Colonic mucosa (tissue), 4 donors: ENCODE data around the gene TBC1D5. TPM values are rescaled to one million over a fixed set of nuclear protein-coding genes. Genes with fewer than 3 reads are reported as not detected.

Source experiments
- DNase-seq: peaks from one replicate; pipeline ENCODE4 v3.0.0-alpha.2; 2020
- H3K27ac ChIP-seq: fragments of 200-600 bp; one replicate; pipeline ENCODE4 v1.8.0; 2021
- H3K27me3 ChIP-seq: fragments of 200-600 bp; one replicate; pipeline ENCODE4 v1.8.0; 2021
- H3K36me3 ChIP-seq: fragments of 200-600 bp; one replicate; pipeline ENCODE4 v1.8.0; 2021
- H3K4me1 ChIP-seq: fragments of 200-600 bp; one replicate; pipeline ENCODE4 v1.8.0; 2021; ENCODE audit warnings: mild to moderate bottlenecking
- H3K4me3 ChIP-seq: fragments of 200-600 bp; one replicate; pipeline ENCODE4 v1.8.0; 2021
- H3K9ac ChIP-seq, 2 donors: one replicate each; pipeline ENCODE4 v1.7.0; 2013; ENCODE audit warnings: control low read depth in 2 of 2, low read depth in 2 of 2, low read length in 2 of 2
- H3K9me3 ChIP-seq: fragments of 200-600 bp; one replicate; pipeline ENCODE4 v1.8.0; 2021
- CTCF ChIP-seq: fragments of 200-600 bp; IDR thresholded peaks from one replicate; pipeline ENCODE4 v1.8.0; 2022; ENCODE audit warnings: antibody characterized with exemption, mild to moderate bottlenecking
- intact Hi-C: fragments of 100-400 bp; cut with DNase I; formaldehyde crosslinking; loops from one replicate; pipeline ENCODE4 v1.14.1; 2022
- total RNA-seq, 2 donors: library from RNA; stranded (reverse); fragmentation: NEBNext Ultra II Directional in 1 of 2; extraction: Animal tissue kit (Norgen Biotek cat#: 25700) in 1 of 2; gene quantifications; one replicate each; pipeline ENCODE4 v1.2.1, GENCODE V29; 2021
- donor health status: healthy.
- donor health status: DM: no; HTN: no; CAD: no.
- donor health status: DM: no; HTN: no; CAD: no.

Gene TBC1D5
- total RNA-seq, 2 donors from 2014 or later: 29.9 to 31.2 TPM

DNA sequence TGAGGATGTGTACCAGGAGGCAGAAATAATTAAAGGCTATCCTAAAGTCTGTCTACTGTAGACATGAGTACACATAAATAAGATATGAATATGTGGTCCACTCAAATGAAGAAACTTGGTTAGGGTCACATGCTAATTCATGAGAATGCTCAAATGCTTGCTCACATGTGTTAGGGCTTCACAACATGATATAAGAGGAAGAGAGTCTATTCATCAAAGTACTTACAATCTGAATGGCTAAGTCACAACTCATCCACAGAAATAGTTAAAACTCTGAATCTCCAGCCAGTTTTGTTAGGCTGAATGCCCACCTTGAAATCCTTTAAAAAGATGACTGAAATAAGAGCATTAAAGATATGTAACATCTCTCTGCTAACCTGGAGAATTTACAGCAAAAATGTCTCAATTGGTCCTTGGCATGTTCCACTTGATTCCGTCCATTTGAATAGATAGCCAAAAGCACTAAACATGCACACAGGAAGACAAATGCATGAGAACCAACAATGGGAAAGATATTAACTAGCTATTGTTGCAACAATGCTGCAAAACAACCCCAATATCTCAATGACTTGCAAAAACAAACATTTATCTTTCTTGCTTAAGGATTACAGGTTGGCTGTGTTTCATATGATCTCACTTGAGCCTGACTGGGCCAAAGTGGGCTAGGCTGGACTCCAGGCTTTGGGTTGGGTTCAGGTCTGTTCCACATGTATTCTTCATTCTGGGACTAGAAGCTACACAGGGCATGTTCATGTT lies 10.6 kb upstream of the TBC1D5 start:
- intact Hi-C loops: no loop called here
- Histone ChIP-seq H3K9me3 (no peaks in the 10 kb centered on the region), H3K4me1 (peaks cover 3% of the 10 kb centered on the region), H3K36me3 (no peaks in the 10 kb centered on the region), H3K9ac (no peak overlapping the region), H3K27ac (no peak overlapping the region), H3K27me3 (no peaks in the 10 kb centered on the region), H3K4me3 (no peak overlapping the region)
- no peak for DNase-seq
- no peak for TF ChIP-seq CTCF

DNA sequence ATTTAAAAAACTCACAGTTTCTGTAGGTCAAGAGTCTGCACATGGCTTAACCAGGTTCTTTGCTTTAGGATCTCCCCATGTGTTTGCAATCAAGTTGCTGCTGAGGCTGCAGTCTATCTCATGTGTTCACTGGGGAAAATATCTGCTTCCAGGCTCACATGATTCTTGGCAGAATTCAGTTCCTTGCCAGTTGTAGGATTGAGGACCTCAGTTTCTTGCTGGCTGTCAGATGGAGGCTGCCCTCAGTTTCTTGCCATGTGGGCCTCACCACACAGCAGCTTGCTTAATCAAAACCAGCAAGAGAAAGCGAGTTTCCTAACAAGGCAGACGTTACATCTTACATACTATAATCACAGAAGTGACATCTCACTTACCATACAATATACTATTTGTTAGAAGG lies 10.0 kb upstream of the TBC1D5 start:
- no peaks in the 10 kb centered on the region for H3K36me3 ChIP-seq
- peaks cover 3% of the 10 kb centered on the region for H3K4me1 ChIP-seq
- no peak overlapping the region for H3K9ac ChIP-seq
- H3K9me3 ChIP-seq: no peaks in the 10 kb centered on the region
- intact Hi-C loops: no loop called here
- no peaks in the 10 kb centered on the region for H3K27me3 ChIP-seq
- DNase-seq: no peak
- TF ChIP-seq CTCF: no peak
- no peak overlapping the region for H3K27ac ChIP-seq
- H3K4me3 ChIP-seq: no peak overlapping the region

DNA sequence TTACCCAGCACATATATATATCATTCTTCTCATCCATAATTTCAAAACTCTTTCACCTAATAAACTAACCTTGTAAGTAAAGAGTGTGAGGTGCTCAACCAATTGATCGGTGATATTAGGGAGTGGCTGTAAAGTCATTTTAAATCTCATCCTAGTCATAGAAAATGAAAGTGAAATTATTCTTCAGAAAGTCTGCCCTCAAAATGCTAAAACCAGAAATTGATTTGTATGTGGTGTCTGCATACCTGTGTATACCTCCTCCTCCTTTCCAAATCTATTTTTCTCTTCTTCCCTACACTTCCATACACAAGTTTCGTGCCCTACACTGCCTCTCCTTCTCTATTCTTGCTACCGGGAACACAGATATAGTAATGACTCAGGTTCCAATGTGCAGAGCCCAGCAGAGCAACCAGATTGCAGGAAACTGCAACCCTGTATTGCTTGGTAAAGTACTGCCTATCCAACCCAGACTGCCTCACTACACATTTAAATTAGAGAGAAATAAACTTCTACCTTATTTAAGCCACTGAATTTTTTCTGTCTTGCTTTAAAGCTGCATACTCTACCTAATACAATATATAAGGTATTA lies 7.4 kb upstream of the TBC1D5 start:
- H3K4me3 ChIP-seq: no peak overlapping the region
- no peak overlapping the region for H3K27ac ChIP-seq
- no peak for TF ChIP-seq CTCF
- no peaks in the 10 kb centered on the region for H3K27me3 ChIP-seq
- DNase-seq: no peak
- intact Hi-C loops: no loop called here
- H3K4me1 ChIP-seq: peaks cover 3% of the 10 kb centered on the region
- no peaks in the 10 kb centered on the region for H3K9me3 ChIP-seq
- H3K9ac ChIP-seq: no peak overlapping the region
- no peaks in the 10 kb centered on the region for H3K36me3 ChIP-seq

GRCh38 chr3:17749281-17749680 lies 6.8 kb upstream of the TBC1D5 start:
- Histone ChIP-seq H3K27ac (no peak overlapping the region), H3K9me3 (no peaks in the 10 kb centered on the region), H3K9ac (no peak overlapping the region), H3K4me3 (no peak overlapping the region), H3K4me1 (peaks cover 3% of the 10 kb centered on the region), H3K27me3 (no peaks in the 10 kb centered on the region), H3K36me3 (no peaks in the 10 kb centered on the region)
- no peak for DNase-seq
- no peak for TF ChIP-seq CTCF
- intact Hi-C loops: no loop called here

DNA sequence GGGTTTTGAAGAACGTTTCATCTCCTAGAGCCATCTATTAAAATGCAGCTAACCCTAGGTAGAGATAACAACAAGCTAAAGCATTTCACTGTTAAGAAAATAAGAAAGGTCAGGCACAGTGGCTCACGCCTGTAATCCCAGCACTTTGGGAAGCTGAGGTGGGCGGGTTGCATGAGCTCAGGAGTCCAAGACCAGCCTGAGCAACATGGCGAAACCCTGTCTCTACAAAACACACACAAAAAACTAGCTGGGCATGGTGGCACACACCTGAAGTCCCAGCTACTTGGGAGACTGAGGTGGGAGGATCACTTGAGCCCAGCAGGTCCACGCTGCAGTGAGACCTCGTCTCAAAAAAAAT lies 5.4 kb upstream of the TBC1D5 start:
- intact Hi-C loops: no loop called here
- no peak for DNase-seq
- Histone ChIP-seq H3K4me3 (no peak overlapping the region), H3K36me3 (no peaks in the 10 kb centered on the region), H3K4me1 (peaks cover 3% of the 10 kb centered on the region), H3K9ac (no peak overlapping the region), H3K9me3 (no peaks in the 10 kb centered on the region), H3K27ac (no peak overlapping the region), H3K27me3 (no peaks in the 10 kb centered on the region)
- TF ChIP-seq CTCF: no peak
